DMS53 treated with DMSO at 0.1 percent for 48 hours (cell line): ENCODE data around the gene PALLD.

Source experiments
- DNase-seq: peaks from one replicate; lab custom pipeline; 2025; ENCODE audit not compliant: unreplicated experiment; lab: John Stamatoyannopoulos, UW

The PALLD gene

GRCh38 chr4:168666531-168666930 lies 169.7 kb downstream of the PALLD start:
- no peak for DNase-seq

- no peak for DNase-seq
Measured at GRCh38 chr4:168667376-168667775, 170.5 kb downstream of the PALLD start.

- DNase-seq, result no peak
Measured at GRCh38 chr4:168667921-168668320, 171.1 kb downstream of the PALLD start.

GRCh38 chr4:168673476-168673875 lies 176.6 kb downstream of the PALLD start:
- no peak for DNase-seq

GRCh38 chr4:168674077-168674747 lies 177.4 kb downstream of the PALLD start:
- DNase-seq, result no peak

- DNase-seq, result no peak
Measured at GRCh38 chr4:168674866-168675265, 178.0 kb downstream of the PALLD start.

GRCh38 chr4:168677063-168677462 lies 180.2 kb downstream of the PALLD start:
- peak; percentile 11 for DNase-seq

- no peak for DNase-seq
Measured at GRCh38 chr4:168677879-168678278, 181.0 kb downstream of the PALLD start.

- DNase-seq, result no peak
Measured at GRCh38 chr4:168678751-168679366, 182.0 kb downstream of the PALLD start.

GRCh38 chr4:168679397-168679796 lies 182.5 kb downstream of the PALLD start:
- DNase-seq, result no peak

GRCh38 chr4:168679819-168680218 lies 183.0 kb downstream of the PALLD start:
- DNase-seq, result no peak

- DNase-seq, result no peak
Measured at GRCh38 chr4:168682898-168683500, 186.1 kb downstream of the PALLD start.

GRCh38 chr4:168683595-168683994 lies 186.7 kb downstream of the PALLD start:
- DNase-seq, result no peak

- no peak for DNase-seq
Measured at GRCh38 chr4:168685136-168685809, 188.4 kb downstream of the PALLD start.

GRCh38 chr4:168688584-168688983 lies 191.7 kb downstream of the PALLD start:
- DNase-seq, result no peak

GRCh38 chr4:168689791-168690190 lies 192.9 kb downstream of the PALLD start:
- DNase-seq, result no peak

GRCh38 chr4:168690199-168690598 lies 193.3 kb downstream of the PALLD start:
- DNase-seq, result no peak

- no peak for DNase-seq
Measured at GRCh38 chr4:168691631-168692369, 194.9 kb downstream of the PALLD start.

- no peak for DNase-seq
Measured at GRCh38 chr4:168693750-168694490, 197.1 kb downstream of the PALLD start.

- no peak for DNase-seq
Measured at GRCh38 chr4:168694667-168695066, 197.8 kb downstream of the PALLD start.

GRCh38 chr4:168695288-168695687 lies 198.4 kb downstream of the PALLD start:
- DNase-seq, result no peak
